ENCODE results near the gene SMIM8.

The SMIM8 gene

GRCh38 chr6:87336367-87336766, 14.0 kb downstream of the SMIM8 start:
- no peak for DNase-seq

- no peak for DNase-seq
Observed at GRCh38 chr6:87340230-87340629, 17.8 kb downstream of the SMIM8 start.

GRCh38 chr6:87341158-87341557, 18.8 kb downstream of the SMIM8 start:
- DNase-seq = no peak

GRCh38 chr6:87341899-87342298, 19.5 kb downstream of the SMIM8 start:
- DNase-seq = no peak

- no peak for DNase-seq
Observed at GRCh38 chr6:87342829-87343228, 20.4 kb downstream of the SMIM8 start.

- no peak for DNase-seq
Observed at GRCh38 chr6:87344731-87345130, 22.3 kb downstream of the SMIM8 start, which contains the start of gene C6orf163. Gene C6orf163, plus strand, starts transcription at chr6:87344813. Its CDS starts 287 bp downstream, at chr6:87345100.

- DNase-seq = no peak
Observed at GRCh38 chr6:87346700-87347099, 24.3 kb downstream of the SMIM8 start.

GRCh38 chr6:87349896-87350295, 27.5 kb downstream of the SMIM8 start:
- DNase-seq = no peak

- no peak for DNase-seq
Observed at GRCh38 chr6:87350516-87350915, 28.1 kb downstream of the SMIM8 start.

- DNase-seq = no peak
Observed at GRCh38 chr6:87351583-87351982, 29.2 kb downstream of the SMIM8 start.

- no peak for DNase-seq
Observed at GRCh38 chr6:87356181-87356580, 33.8 kb downstream of the SMIM8 start.

GRCh38 chr6:87357479-87358196, 35.2 kb downstream of the SMIM8 start:
- DNase-seq = no peak

- DNase-seq = no peak
Observed at GRCh38 chr6:87364602-87365252, 42.3 kb downstream of the SMIM8 start.

GRCh38 chr6:87366072-87366827, 43.9 kb downstream of the SMIM8 start:
- DNase-seq = no peak

GRCh38 chr6:87366899-87367298, 44.5 kb downstream of the SMIM8 start:
- DNase-seq = no peak

- no peak for DNase-seq
Observed at GRCh38 chr6:87373377-87373776, 51.0 kb downstream of the SMIM8 start.

GRCh38 chr6:87375315-87375714, 52.9 kb downstream of the SMIM8 start:
- no peak for DNase-seq

- no peak for DNase-seq
Observed at GRCh38 chr6:87376643-87377042, 54.3 kb downstream of the SMIM8 start.

GRCh38 chr6:87378947-87379346, 56.6 kb downstream of the SMIM8 start:
- no peak for DNase-seq

- no peak for DNase-seq
Observed at GRCh38 chr6:87382861-87383260, 60.5 kb downstream of the SMIM8 start.

GRCh38 chr6:87384038-87384437, 61.6 kb downstream of the SMIM8 start:
- no peak for DNase-seq

GRCh38 chr6:87384449-87384848, 62.1 kb downstream of the SMIM8 start:
- DNase-seq = no peak

GRCh38 chr6:87391334-87391733, 68.9 kb downstream of the SMIM8 start:
- no peak for DNase-seq
